ENCODE results near the gene USP17L30.
"Not testable (repeated sequence)": the region's sequence is repeated elsewhere in the genome, so short reads cannot be mapped to it uniquely, and the experiment has no call there.

Gene USP17L30

GRCh38 chr4:9339103-9339502, 23.8 kb upstream of the USP17L30 start, which contains the start of gene USP17L5:
TSS of gene USP17L5 (plus strand) at chr4:9339403. CDS start at chr4:9339403, 0 bp downstream.
- not testable (repeated sequence) for H3K18ac ChIP-seq (ENCODE audit: low read length); DNase-seq; H2BK5ac ChIP-seq (ENCODE audit: low read length); H3K27me3 ChIP-seq (ENCODE audit: insufficient read depth, low read length, poor library complexity); H3K79me2 ChIP-seq (ENCODE audit: control insufficient read depth, insufficient read depth, low read length); H2BK15ac ChIP-seq (replicated peaks; ENCODE audit: low read depth); H4K8ac ChIP-seq (ENCODE audit: low read depth, low read length); H4K5ac ChIP-seq (ENCODE audit: low read length); H3K9ac ChIP-seq (ENCODE audit: low read length); H2BK120ac ChIP-seq (ENCODE audit: low read depth, low read length); H3K23ac ChIP-seq (ENCODE audit: low read length); H3K4me2 ChIP-seq (ENCODE audit: low read length); H3K4me3 ChIP-seq (ENCODE audit: low read length); H3K27ac ChIP-seq (ENCODE audit: low read depth, low read length); H2AK5ac ChIP-seq (ENCODE audit: low read length); H3K56ac ChIP-seq (ENCODE audit: low read length); H3K4me1 ChIP-seq (ENCODE audit: control insufficient read depth, low read depth, low read length); H3K36me3 ChIP-seq (ENCODE audit: control insufficient read depth, insufficient read depth, low read length); H3K79me1 ChIP-seq (ENCODE audit: low read length); H3K4ac ChIP-seq (ENCODE audit: low read depth, low read length)
- WGBS (ENCODE audit: extremely low coverage, insufficient coverage, low lambda C conversion rate): no CpG with 5 or more reads among the region's 15 CpGs

- H3K4ac ChIP-seq (ENCODE audit: low read depth, low read length); H3K27ac ChIP-seq (ENCODE audit: low read depth, low read length); H3K56ac ChIP-seq (ENCODE audit: low read length); H3K18ac ChIP-seq (ENCODE audit: low read length); H3K9ac ChIP-seq (ENCODE audit: low read length); H3K4me3 ChIP-seq (ENCODE audit: low read length); DNase-seq; H3K79me1 ChIP-seq (ENCODE audit: low read length); H3K27me3 ChIP-seq (ENCODE audit: insufficient read depth, low read length, poor library complexity); H2BK15ac ChIP-seq (replicated peaks; ENCODE audit: low read depth); H2AK5ac ChIP-seq (ENCODE audit: low read length); H3K23ac ChIP-seq (ENCODE audit: low read length); H3K4me2 ChIP-seq (ENCODE audit: low read length); H4K8ac ChIP-seq (ENCODE audit: low read depth, low read length); H3K79me2 ChIP-seq (ENCODE audit: control insufficient read depth, insufficient read depth, low read length); H3K4me1 ChIP-seq (ENCODE audit: control insufficient read depth, low read depth, low read length); H3K36me3 ChIP-seq (ENCODE audit: control insufficient read depth, insufficient read depth, low read length); H2BK5ac ChIP-seq (ENCODE audit: low read length); H4K5ac ChIP-seq (ENCODE audit: low read length); H2BK120ac ChIP-seq (ENCODE audit: low read depth, low read length): not testable (repeated sequence)
- no CpG with 5 or more reads among the region's 15 CpGs for WGBS (ENCODE audit: extremely low coverage, insufficient coverage, low lambda C conversion rate)
Observed at GRCh38 chr4:9343848-9344247, 19.1 kb upstream of the USP17L30 start, which contains the start of gene USP17L27. TSS of gene USP17L27 (plus strand) at chr4:9344148. CDS start at chr4:9344148, 0 bp downstream.

DNA sequence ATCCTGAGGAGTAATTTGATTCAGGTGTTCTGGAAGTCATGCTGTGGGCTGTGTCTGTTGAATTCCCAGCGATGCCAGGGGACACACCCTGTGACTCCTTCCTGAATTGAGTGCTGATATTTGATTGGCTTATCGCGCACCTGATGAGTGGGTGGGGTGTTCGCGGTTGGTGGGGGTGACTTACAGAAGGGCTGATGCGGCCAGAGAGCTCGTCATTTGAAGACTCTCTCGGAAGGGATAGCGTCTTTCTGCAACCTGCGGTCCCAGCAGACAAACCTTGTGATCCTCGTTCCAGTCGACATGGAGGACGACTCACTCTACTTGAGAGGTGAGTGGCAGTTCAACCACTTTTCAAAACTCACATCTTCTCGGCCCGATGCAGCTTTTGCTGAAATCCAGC, 14.3 kb upstream of the USP17L30 start, which contains the start of gene USP17L28:
USP17L28 (plus strand) TSS at position 301 of the 400 bp plus-strand sequence; CDS start at position 301, 0 bp downstream.
- H3K4ac ChIP-seq (ENCODE audit: low read depth, low read length); H3K79me1 ChIP-seq (ENCODE audit: low read length): not testable (repeated sequence)

DNA sequence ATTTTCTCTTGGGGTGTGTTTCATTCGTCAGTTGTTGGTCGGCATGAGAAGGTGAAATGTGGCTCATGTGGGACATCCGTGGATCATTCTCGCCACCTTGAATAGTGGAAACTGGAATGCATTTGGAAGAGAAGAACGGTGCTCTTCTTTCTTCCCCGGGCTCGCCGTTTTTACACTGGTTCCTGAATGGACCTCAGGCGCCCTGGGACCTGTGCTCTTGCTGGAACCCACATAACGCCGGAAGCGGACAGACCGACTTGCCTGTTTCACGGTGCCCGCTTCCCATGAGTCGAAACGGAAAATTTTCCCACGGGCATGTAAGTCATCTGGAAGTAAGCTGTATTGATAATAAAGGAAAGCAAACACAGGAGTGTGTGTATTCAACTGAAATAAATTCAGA, 12.1 kb upstream of the USP17L30 start:
- not testable (repeated sequence) for H3K9ac ChIP-seq (ENCODE audit: low read length); H3K4me2 ChIP-seq (ENCODE audit: low read length); H3K36me3 ChIP-seq (ENCODE audit: control insufficient read depth, insufficient read depth, low read length); H4K8ac ChIP-seq (ENCODE audit: low read depth, low read length); H3K56ac ChIP-seq (ENCODE audit: low read length); H2BK5ac ChIP-seq (ENCODE audit: low read length); H2BK120ac ChIP-seq (ENCODE audit: low read depth, low read length); H3K4ac ChIP-seq (ENCODE audit: low read depth, low read length); H3K23ac ChIP-seq (ENCODE audit: low read length); H3K79me2 ChIP-seq (ENCODE audit: control insufficient read depth, insufficient read depth, low read length); H2BK15ac ChIP-seq (replicated peaks; ENCODE audit: low read depth); H2AK5ac ChIP-seq (ENCODE audit: low read length); H3K4me3 ChIP-seq (ENCODE audit: low read length); H3K4me1 ChIP-seq (ENCODE audit: control insufficient read depth, low read depth, low read length); H3K27me3 ChIP-seq (ENCODE audit: insufficient read depth, low read length, poor library complexity); H3K79me1 ChIP-seq (ENCODE audit: low read length); DNase-seq; H3K18ac ChIP-seq (ENCODE audit: low read length); H4K5ac ChIP-seq (ENCODE audit: low read length); H3K27ac ChIP-seq (ENCODE audit: low read depth, low read length)
- no CpG with 5 or more reads among the region's 18 CpGs for WGBS (ENCODE audit: extremely low coverage, insufficient coverage, low lambda C conversion rate)

More for the DNA sequence above, 14.3 kb upstream of the USP17L30 start, which contains the start of gene USP17L28:
- not testable (repeated sequence) for H3K27me3 ChIP-seq (ENCODE audit: insufficient read depth, low read length, poor library complexity); H3K4me3 ChIP-seq (ENCODE audit: low read length); H3K18ac ChIP-seq (ENCODE audit: low read length); H3K27ac ChIP-seq (ENCODE audit: low read depth, low read length); H2AK5ac ChIP-seq (ENCODE audit: low read length); H4K5ac ChIP-seq (ENCODE audit: low read length); H3K36me3 ChIP-seq (ENCODE audit: control insufficient read depth, insufficient read depth, low read length); H2BK5ac ChIP-seq (ENCODE audit: low read length); H3K4me1 ChIP-seq (ENCODE audit: control insufficient read depth, low read depth, low read length); H3K23ac ChIP-seq (ENCODE audit: low read length); H2BK120ac ChIP-seq (ENCODE audit: low read depth, low read length); H3K4me2 ChIP-seq (ENCODE audit: low read length); H3K56ac ChIP-seq (ENCODE audit: low read length); H4K8ac ChIP-seq (ENCODE audit: low read depth, low read length); H3K9ac ChIP-seq (ENCODE audit: low read length); DNase-seq; H2BK15ac ChIP-seq (replicated peaks; ENCODE audit: low read depth); H3K79me2 ChIP-seq (ENCODE audit: control insufficient read depth, insufficient read depth, low read length)
- WGBS (ENCODE audit: extremely low coverage, insufficient coverage, low lambda C conversion rate): no CpG with 5 or more reads among the region's 15 CpGs

DNA sequence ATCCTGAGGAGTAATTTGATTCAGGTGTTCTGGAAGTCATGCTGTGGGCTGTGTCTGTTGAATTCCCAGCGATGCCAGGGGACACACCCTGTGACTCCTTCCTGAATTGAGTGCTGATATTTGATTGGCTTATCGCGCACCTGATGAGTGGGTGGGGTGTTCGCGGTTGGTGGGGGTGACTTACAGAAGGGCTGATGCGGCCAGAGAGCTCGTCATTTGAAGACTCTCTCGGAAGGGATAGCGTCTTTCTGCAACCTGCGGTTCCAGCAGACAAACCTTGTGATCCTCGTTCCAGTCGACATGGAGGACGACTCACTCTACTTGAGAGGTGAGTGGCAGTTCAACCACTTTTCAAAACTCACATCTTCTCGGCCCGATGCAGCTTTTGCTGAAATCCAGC, 9.6 kb upstream of the USP17L30 start, which contains the start of gene USP17L29:
USP17L29 (plus strand) TSS at position 301 of the 400 bp plus-strand sequence; CDS start at position 301, 0 bp downstream.
- not testable (repeated sequence) for H3K27ac ChIP-seq (ENCODE audit: low read depth, low read length); H4K5ac ChIP-seq (ENCODE audit: low read length); H3K56ac ChIP-seq (ENCODE audit: low read length); H3K4me1 ChIP-seq (ENCODE audit: control insufficient read depth, low read depth, low read length); H3K79me2 ChIP-seq (ENCODE audit: control insufficient read depth, insufficient read depth, low read length); H3K23ac ChIP-seq (ENCODE audit: low read length); H3K4me3 ChIP-seq (ENCODE audit: low read length); H2AK5ac ChIP-seq (ENCODE audit: low read length); H3K36me3 ChIP-seq (ENCODE audit: control insufficient read depth, insufficient read depth, low read length); H3K9ac ChIP-seq (ENCODE audit: low read length); H4K8ac ChIP-seq (ENCODE audit: low read depth, low read length); H2BK5ac ChIP-seq (ENCODE audit: low read length); H2BK120ac ChIP-seq (ENCODE audit: low read depth, low read length); H3K79me1 ChIP-seq (ENCODE audit: low read length); H3K18ac ChIP-seq (ENCODE audit: low read length); H3K4me2 ChIP-seq (ENCODE audit: low read length); DNase-seq; H3K27me3 ChIP-seq (ENCODE audit: insufficient read depth, low read length, poor library complexity); H3K4ac ChIP-seq (ENCODE audit: low read depth, low read length); H2BK15ac ChIP-seq (replicated peaks; ENCODE audit: low read depth)
- no CpG with 5 or more reads among the region's 15 CpGs for WGBS (ENCODE audit: extremely low coverage, insufficient coverage, low lambda C conversion rate)

GRCh38 chr4:9379881-9380280, 17.0 kb downstream of the USP17L30 start:
- not testable (repeated sequence) for H4K8ac ChIP-seq (ENCODE audit: low read depth, low read length); H3K23ac ChIP-seq (ENCODE audit: low read length); H4K5ac ChIP-seq (ENCODE audit: low read length); H2BK120ac ChIP-seq (ENCODE audit: low read depth, low read length); H3K18ac ChIP-seq (ENCODE audit: low read length); H2AK5ac ChIP-seq (ENCODE audit: low read length); H3K4me1 ChIP-seq (ENCODE audit: control insufficient read depth, low read depth, low read length); H3K27ac ChIP-seq (ENCODE audit: low read depth, low read length); H3K9ac ChIP-seq (ENCODE audit: low read length); H3K56ac ChIP-seq (ENCODE audit: low read length); H3K36me3 ChIP-seq (ENCODE audit: control insufficient read depth, insufficient read depth, low read length); H2BK15ac ChIP-seq (replicated peaks; ENCODE audit: low read depth); H2BK5ac ChIP-seq (ENCODE audit: low read length); H3K27me3 ChIP-seq (ENCODE audit: insufficient read depth, low read length, poor library complexity); H3K79me2 ChIP-seq (ENCODE audit: control insufficient read depth, insufficient read depth, low read length); H3K4ac ChIP-seq (ENCODE audit: low read depth, low read length); H3K4me3 ChIP-seq (ENCODE audit: low read length); H3K4me2 ChIP-seq (ENCODE audit: low read length); H3K79me1 ChIP-seq (ENCODE audit: low read length); DNase-seq
- no CpG with 5 or more reads among the region's 1 CpG for WGBS (ENCODE audit: extremely low coverage, insufficient coverage, low lambda C conversion rate)

All from mesendoderm (in vitro differentiated cells).